GM12872 (cell line): Measurements from ENCODE around the gene JARID2.

Experiments
- TF ChIP-seq, protein P1 (sequence below): IDR thresholded peaks from 3 replicates; pipeline ENCODE4 v1.5.1; 2011; ENCODE audit warnings: low read depth, mild to moderate bottlenecking, low read length, moderate library complexity; ENCODE audit not compliant: insufficient read depth

JARID2 gene

GRCh38 chr6:15569035-15569995, 323.4 kb downstream of the JARID2 start:
- TF ChIP-seq, protein P1, sequence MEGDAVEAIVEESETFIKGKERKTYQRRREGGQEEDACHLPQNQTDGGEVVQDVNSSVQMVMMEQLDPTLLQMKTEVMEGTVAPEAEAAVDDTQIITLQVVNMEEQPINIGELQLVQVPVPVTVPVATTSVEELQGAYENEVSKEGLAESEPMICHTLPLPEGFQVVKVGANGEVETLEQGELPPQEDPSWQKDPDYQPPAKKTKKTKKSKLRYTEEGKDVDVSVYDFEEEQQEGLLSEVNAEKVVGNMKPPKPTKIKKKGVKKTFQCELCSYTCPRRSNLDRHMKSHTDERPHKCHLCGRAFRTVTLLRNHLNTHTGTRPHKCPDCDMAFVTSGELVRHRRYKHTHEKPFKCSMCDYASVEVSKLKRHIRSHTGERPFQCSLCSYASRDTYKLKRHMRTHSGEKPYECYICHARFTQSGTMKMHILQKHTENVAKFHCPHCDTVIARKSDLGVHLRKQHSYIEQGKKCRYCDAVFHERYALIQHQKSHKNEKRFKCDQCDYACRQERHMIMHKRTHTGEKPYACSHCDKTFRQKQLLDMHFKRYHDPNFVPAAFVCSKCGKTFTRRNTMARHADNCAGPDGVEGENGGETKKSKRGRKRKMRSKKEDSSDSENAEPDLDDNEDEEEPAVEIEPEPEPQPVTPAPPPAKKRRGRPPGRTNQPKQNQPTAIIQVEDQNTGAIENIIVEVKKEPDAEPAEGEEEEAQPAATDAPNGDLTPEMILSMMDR: no peak

GRCh38 chr6:15570171-15570570, 324.3 kb downstream of the JARID2 start:
- TF ChIP-seq, protein P1: no peak
